Fibroblast of skin of right biceps (primary cell): Measurements from ENCODE around the gene TUBB4B.
"Not testable (repeated sequence)": the region's sequence is repeated elsewhere in the genome, so short reads cannot be mapped to it uniquely, and the experiment has no call there.

Experiments
- DNase-seq: peaks from one replicate; pipeline ENCODE4 v3.0.0-alpha.2; 2013

TUBB4B gene

GRCh38 chr9:137237759-137238726 is 3.0 kb upstream of the TUBB4B start:
- no peak for DNase-seq

- DNase-seq, result not testable (repeated sequence)
These were observed 1.4 kb upstream of the TUBB4B start for GRCh38 chr9:137239541-137240200.

- peak; percentile 71 for DNase-seq
These were observed 708 bp upstream of the TUBB4B start for GRCh38 chr9:137240318-137240840.

GRCh38 chr9:137241490-137242268 is 592 bp downstream of the TUBB4B start:
- peak; percentile 60 for DNase-seq

GRCh38 chr9:137242269-137243203 is 1.4 kb downstream of the TUBB4B start:
- no peak for DNase-seq

GRCh38 chr9:137243266-137243625 is 2.2 kb downstream of the TUBB4B start:
- not testable (repeated sequence) for DNase-seq

- peak; percentile 17 for DNase-seq
These were observed 2.8 kb downstream of the TUBB4B start for GRCh38 chr9:137243626-137244485.

- no peak for DNase-seq
These were observed 3.7 kb downstream of the TUBB4B start for GRCh38 chr9:137244486-137245449.

GRCh38 chr9:137245450-137246421 is 4.6 kb downstream of the TUBB4B start:
- DNase-seq, result no peak

- DNase-seq, result no peak
These were observed 6.2 kb downstream of the TUBB4B start for GRCh38 chr9:137247135-137247915.

- DNase-seq, result no peak
These were observed 6.8 kb downstream of the TUBB4B start for GRCh38 chr9:137247916-137248175.

GRCh38 chr9:137250329-137251193 is 9.5 kb downstream of the TUBB4B start:
- DNase-seq, result no peak

GRCh38 chr9:137251194-137251461 is 10.0 kb downstream of the TUBB4B start, which contains the start of gene STPG3:
STPG3 (plus strand) TSS chr9:137251286; CDS start chr9:137251287, 1 bp downstream.
- no peak for DNase-seq

GRCh38 chr9:137251490-137252268 is 10.6 kb downstream of the TUBB4B start:
- DNase-seq, result no peak

GRCh38 chr9:137252555-137253506 is 11.7 kb downstream of the TUBB4B start:
- no peak for DNase-seq
